ENCODE results near the gene KIAA1958. TPM values are rescaled to one million over a fixed set of nuclear protein-coding genes. Genes with fewer than 3 reads are reported as not detected.

Gene KIAA1958
- total RNA-seq, 1 donor from 2014 or later = 5.3 TPM

DNA sequence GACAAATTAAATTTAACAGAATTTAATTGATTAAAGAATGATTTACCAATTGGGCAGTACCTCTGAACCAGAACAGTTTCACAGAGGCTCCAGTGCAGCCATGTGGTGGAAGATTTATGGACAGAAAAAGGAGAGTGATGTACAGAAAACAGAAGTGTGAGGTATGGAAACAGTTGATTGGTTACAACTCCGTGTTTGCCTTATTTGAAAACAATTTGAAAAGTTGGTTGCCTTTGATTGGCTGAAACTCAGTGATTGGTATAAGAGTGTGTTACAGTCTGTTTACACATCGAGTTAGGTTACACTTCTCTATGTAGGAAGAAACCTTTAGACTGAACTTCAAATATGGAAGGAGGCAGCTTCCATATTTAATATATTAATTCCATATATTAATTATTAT is 30.1 kb downstream of the KIAA1958 start:
- DNase-seq (ENCODE audit: low spot score) = no peak
- intact Hi-C loops (cut with DNase I) = no loop called here

DNA sequence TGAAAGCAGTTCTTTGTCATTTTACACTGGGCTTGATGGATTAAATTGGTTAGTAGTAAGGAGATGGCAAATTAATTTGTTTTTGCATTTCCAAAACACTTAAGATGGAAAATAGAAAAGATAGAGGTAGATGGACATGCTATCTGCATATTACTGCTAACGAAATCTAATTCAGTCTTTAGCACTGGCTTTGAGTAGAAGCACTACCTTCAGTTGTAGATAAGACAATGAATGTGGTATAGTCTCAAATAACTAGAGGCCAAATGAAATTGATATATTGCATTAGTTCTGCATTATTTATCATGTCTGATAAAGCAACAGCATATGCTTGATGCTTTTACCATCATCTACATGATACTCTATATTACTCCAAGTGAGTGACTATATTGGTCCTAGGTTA is 33.4 kb downstream of the KIAA1958 start:
- DNase-seq (ENCODE audit: low spot score) = no peak
- intact Hi-C loops (cut with DNase I) = no loop called here

DNA sequence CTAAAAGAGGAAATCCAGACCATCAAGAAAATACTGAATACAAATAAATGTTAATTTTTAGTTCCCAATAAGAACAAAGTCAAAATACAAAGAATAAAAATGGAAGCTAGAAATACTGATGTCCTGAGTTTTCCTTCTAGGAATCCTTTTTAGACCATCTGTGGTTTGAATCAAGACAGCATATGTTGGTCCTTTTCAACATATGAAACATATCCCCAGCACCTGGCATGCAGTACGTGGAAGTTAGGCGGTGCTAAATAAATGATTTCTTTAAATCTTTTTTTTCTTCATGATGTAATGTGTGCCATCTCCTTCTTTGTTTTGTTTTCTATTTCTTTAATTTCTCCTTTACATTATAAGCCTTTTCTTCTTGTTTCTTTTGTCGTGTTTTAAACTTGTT is 34.0 kb downstream of the KIAA1958 start:
- DNase-seq (ENCODE audit: low spot score) = no peak
- intact Hi-C loops (cut with DNase I) = no loop called here

DNA sequence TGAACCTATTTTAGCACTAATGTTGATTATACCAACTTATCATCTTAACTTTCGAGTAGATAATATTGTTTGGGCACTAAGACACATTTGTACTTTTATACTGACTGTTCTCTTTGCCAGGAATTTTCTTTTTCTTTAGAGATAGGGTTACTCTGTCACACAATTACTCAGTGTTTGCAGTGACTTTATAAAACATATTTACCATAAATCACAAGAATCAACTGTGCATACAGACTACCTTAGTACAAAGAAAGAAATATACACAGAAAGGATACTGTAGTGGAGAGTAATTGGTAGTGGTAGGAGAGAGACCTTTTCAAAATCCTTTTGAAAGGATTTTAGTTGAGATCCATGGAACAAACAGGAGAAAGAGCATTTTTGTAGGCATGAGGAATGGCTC is 40.3 kb downstream of the KIAA1958 start:
- intact Hi-C loops (cut with DNase I) = no loop called here
- no peak for DNase-seq (ENCODE audit: low spot score)

DNA sequence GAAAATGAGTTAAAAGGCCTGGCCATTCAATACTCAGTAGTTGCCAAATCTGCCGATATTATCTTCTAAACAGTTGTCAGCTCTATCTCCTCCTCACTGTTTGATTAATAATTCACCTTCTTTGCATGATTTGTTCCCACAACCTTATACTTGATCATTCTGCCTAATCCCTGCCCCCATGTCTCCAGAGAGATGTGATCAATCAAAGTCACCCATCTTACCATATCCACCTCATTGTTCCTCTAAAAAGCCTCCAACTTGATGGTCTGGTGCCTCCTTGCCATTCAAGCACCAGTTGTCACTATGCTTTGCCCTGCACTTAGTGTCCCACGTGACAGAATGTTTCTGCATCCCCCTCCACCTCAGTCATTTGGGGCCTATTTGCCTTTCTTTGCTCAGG is 41.3 kb downstream of the KIAA1958 start:
- no peak for DNase-seq (ENCODE audit: low spot score)
- intact Hi-C loops (cut with DNase I) = no loop called here

DNA sequence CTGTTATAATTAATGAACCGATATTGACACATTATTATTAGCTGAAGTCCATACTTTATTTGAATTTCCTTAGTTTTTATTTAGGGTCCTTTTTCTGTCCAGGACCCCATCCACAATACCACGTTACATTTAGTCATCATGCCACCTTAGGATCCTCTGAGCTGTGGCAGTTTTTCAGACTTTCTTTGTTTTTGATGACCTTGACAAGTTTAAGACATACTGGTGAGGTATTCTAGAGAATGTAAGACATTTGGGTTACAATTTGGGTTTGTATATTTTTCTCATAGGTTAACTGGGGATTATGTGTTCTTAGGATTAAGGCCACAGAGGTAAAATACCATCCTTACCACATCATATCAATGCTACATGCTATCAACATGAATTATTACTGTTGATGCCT is 42.7 kb downstream of the KIAA1958 start:
- intact Hi-C loops (cut with DNase I) = no loop called here
- DNase-seq (ENCODE audit: low spot score) = no peak

DNA sequence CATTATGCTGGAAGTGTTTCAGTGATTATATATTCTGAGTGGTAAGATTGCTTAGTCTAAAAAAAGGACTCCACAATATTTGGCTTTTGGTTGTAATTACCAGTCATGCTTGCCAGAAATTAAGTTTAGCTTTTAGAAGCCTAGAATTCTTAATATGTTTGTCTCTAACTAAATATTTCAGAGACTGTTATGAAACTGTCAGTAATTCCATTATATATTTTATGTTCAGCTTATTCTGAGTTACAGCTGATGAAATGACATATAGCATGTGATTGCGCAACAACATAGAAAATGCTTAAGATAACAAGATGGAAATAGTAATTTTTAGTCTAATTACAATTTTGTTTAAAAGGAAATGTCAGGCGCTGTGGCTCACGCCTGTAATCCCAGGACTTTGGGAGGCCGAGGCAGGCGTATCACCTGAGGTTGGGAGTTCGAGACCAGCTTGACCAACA is 44.2 kb downstream of the KIAA1958 start:
- intact Hi-C loops (cut with DNase I) = no loop called here
- DNase-seq (ENCODE audit: low spot score) = no peak

DNA sequence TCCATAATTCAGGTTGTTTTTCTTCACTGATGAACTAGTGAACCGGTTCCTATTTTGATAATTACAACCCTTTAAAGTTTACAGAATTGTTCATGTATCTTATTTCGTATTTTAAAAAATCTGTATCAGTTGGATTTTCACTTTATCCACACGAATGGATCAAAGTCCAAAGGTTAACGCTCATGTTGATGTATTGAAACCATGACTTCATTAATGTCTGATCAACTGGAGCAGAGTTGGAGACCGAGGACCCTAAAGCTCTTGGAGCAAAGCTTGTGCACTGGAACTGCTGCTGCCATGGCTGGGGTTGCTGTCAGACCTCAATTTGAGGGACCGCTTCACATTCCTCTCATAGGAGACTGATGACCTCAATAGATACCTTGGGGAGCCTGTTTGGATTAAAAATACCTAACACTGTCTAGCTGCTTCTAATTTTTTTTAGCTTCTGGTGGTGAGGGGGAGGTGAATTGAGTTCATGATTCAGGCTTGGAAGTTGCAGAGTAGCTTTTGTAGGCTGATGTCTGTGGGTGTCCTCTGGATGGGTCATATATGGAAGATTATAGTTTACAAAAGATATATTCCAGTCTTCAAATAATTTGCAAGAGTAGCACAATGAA is 45.1 kb downstream of the KIAA1958 start:
- no peak for DNase-seq (ENCODE audit: low spot score)
- intact Hi-C loops (cut with DNase I) = no loop called here

DNA sequence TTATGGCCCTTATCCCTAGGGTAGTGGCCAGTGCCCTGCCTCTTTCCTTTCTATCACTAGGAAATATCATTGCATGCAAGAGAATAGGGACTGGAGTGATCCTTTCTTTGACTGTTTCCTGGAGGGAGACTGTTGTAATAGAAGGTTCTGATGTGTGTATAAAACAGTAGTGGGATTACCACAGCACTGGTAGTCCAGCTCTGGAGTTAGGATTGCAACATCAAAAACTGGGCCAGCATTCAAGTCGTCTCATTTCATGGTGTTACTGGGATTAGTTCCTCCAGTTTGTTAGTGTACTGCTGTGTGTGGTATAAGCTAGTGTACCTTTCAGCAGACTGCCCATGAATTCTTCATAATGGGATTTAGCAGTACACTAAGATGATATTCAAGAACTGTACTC is 45.8 kb downstream of the KIAA1958 start:
- intact Hi-C loops (cut with DNase I) = no loop called here
- no peak for DNase-seq (ENCODE audit: low spot score)

DNA sequence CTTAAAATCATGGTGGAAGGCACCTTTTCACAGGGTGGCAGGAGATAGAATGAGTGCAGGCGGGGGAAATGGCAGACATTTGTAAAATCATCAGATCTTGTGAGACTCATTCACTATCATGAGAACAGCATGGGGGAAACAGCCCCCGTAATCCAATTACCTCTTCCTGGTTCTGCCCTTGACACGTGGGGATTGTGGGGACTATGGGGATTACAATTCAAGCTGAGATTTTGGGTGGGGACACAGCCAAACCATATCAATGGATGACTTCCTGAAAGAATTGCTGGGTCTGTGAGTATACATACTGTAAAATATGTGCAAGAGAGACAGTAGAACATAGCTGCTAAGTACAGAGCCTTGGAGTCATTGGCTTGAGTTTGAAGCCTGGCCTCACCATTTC is 47.0 kb downstream of the KIAA1958 start:
- DNase-seq (ENCODE audit: low spot score) = no peak
- intact Hi-C loops (cut with DNase I) = no loop called here

DNA sequence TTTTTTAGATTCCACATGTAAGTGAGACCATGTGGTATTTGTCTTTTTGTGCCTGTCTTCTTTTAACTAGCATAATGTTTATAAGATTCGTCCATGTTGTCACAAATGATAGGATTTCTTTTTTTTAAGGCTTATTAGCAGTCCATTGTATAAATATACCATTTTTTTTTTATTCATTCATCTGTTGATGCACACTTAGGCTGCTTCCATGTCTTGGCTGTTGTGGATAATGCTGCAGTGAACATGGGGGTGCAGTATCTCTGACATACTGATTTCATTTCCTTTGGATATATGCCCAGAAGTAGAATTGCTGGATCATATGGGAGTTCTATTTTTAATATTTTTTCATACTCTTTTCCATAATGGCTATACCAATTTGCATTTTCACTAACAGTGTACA is 48.7 kb downstream of the KIAA1958 start:
- intact Hi-C loops (cut with DNase I) = no loop called here
- DNase-seq (ENCODE audit: low spot score) = no peak

DNA sequence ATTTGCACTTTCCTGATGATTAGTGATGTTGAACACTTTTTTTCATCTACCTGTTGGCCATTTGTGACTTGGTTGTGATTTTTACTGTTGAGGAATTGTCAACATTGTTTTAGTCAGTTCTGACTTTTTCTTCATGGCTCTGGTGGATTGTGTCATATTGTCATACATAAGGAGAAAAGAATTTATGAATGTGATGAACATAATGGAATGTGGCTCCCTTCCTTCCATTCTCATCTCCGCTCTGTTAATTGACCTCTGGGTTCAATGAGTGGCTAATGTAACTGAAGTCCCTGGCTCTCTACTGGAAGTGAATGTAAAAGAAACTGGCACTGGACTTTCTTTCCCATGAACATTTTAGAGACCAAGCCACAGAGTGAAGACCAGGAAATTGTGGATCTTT is 49.2 kb downstream of the KIAA1958 start:
- intact Hi-C loops (cut with DNase I) = no loop called here
- no peak for DNase-seq (ENCODE audit: low spot score)

DNA sequence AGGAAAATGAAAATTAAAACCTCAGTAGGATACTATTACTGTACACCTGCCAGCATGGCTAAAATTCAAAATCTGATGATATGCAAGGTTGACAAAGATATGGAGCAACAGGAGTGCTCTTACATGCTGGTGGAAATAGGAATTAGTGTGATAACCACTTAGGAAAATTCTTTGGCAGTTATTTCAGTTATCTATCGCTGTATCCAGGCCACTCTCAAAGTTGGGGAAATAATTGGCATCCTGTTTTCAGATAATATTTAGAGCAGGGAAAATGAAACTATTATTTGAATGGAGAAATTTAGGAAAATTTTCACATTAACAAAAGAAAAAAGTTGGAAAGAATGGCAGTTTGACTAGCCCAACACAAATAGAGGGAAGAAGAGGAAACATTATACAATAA is 50.9 kb downstream of the KIAA1958 start:
- intact Hi-C loops (cut with DNase I) = no loop called here
- DNase-seq (ENCODE audit: low spot score) = no peak

DNA sequence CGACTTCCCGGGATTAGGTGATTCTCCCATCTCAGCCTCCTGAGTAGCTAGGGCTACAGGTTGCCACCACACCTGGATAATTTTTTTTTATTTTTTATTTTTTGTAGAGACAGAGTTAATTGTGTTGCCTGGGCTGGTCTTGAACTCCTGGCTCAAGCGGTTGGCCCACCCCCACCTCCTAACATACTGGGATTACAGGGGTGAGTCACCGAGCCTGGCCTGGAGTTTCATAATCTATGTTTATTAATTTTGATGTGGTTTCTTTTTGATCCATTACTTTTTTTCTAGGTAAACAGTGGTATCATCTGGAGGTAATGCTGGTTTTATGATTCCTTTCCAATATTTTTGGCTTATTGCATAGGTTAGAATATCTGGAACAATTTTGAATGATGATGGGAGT is 54.2 kb downstream of the KIAA1958 start:
- intact Hi-C loops (cut with DNase I) = no loop called here
- no peak for DNase-seq (ENCODE audit: low spot score)

DNA sequence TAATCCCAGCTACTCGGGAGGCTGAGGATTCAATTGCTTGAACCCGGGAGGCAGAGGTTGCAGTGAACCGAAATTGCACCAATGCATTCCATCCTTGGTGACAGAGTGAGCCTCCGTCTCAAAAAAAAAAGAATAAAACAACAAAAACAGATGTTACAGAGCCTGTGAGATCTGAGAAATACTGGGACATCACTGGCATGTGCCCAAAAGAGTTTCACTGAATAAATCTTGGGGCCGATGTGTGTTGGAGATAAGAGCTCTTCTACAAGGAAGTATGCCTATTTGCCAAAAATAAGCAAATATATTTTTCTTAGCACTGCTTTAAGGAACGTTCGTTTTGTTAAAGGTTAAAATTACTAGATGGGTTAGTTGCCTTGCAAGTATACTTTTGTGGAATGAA is 55.1 kb downstream of the KIAA1958 start:
- no peak for DNase-seq (ENCODE audit: low spot score)
- intact Hi-C loops (cut with DNase I) = no loop called here

DNA sequence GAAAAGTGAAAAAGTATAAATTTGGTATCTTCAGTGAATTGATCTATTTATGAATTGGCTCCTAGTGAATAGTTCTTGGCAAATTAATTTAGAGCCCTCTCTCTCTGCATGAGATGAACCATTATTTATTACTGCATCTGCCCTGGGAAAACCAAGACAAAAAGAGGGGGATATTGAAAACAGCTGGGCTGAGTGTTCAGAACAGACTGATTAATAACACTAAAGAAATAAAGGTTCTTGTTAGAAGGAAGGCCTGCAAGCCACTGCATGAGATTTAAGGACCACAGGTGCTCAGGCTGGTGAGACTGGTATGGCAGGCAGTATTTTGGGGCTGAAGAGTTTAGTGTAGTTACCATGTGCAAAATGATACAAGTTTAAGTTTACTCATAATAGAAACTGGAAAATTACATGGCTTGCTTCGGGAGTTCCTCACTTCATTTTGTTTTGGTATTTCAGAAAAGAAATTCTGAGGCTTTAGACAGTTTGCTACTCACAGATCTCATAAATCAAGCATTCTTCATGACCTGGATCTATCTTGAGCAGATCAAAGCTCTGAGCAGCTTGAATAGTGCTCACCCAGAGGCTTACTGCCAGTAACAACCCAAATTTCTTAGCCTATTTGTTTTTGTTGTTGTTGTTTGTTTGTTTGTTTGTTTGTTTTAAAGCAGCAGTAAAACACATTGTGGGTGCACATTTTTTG is 56.1 kb downstream of the KIAA1958 start:
- DNase-seq (ENCODE audit: low spot score) = no peak
- intact Hi-C loops (cut with DNase I) = no loop called here

DNA sequence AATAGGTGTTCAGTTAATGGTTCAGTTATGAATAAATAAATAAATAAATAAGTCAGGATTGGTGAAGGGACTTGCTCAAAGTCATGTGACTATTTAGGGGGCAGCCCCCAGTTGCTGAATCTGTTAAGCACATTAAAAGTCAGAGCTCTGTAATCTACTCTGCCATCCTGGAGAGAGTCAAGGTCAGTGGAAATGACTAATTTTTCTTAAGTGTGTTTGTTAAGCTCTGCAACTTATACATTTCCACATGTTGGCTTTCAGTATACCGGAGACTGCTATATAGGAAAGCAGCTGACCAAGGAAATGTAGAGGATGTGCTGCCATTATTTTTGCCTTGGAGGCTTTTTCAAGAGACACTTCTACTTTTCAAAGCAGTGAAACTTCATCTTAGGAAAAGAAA is 57.9 kb downstream of the KIAA1958 start:
- intact Hi-C loops (cut with DNase I) = no loop called here
- no peak for DNase-seq (ENCODE audit: low spot score)

DNA sequence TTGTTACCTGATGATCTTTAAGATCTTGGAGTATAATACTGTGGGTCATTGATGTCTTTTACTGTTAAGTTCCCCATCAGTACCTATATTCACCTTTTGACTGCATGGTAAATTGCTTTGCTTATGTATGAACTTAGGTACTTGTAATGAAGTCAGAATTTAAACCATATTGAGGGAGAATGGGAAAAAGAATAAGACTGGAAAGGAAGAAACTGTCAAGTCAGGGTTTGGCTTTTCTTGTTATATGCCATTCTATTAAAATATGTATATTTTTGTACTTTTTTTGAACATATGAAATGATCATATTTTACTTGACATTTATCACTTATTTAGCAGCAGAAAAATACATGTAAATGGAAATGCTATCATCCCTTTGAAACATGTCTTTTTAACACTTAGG is 58.6 kb downstream of the KIAA1958 start:
- no peak for DNase-seq (ENCODE audit: low spot score)
- intact Hi-C loops (cut with DNase I) = no loop called here

DNA sequence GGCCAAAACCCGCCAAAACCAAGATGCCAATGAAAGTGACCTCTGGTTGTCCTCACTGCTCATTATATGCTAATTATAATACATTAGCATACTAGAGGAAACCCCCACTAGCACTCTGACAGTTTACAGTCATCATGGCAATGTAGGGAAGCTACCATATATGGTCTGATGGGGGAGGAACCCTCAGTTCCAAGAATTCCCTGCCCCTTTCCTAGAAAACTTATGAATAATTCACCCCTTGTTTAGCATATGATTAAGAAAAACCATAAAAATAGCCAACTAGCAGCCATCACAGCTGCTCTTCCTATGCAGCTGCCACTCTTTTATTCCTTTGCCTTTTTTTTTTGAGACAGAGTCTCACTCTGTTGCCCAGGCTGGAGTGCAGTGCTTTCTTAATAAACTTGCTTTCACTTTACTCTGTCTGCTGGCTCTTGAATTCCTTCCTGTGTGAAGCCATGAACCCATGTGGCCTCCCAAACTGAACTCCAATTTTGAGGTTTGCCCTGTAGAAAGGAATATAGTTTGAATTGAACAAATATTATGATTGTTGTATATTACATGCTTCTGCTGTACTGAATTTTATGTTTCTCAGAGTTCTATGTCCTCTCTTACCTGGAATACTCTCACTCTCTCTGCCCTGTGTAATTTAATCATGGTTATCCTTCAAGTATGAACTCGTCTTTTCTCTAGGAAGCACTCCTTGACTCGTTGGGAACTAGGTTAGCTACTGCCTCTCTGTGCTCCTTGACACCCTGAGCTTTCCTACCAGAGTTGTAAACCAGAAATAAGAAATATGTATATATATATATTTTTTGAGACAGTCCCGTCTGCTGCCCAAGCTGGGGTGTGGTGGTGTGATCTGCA is 59.8 kb downstream of the KIAA1958 start:
- intact Hi-C loops (cut with DNase I) = no loop called here
- DNase-seq (ENCODE audit: low spot score) = no peak

DNA sequence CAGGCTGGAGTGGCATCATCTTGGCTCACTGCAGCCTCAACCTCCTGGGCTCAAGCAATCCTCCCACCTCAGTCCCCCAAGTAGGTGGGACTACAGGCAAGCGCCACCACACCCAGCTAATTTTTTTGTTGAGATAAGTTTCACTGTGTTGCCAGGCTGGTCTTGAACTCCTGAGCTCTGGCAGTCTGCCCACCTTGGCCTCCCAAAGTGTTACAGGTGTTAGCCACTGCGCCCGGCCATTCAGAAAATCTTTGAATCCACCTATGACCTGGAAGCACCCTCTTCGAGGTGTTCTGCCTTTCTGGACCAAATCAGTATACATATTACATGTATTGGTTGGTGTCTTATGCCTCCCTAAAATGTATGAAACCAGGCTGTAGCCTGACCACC is 61.4 kb downstream of the KIAA1958 start:
- intact Hi-C loops (cut with DNase I) = no loop called here
- DNase-seq (ENCODE audit: low spot score) = no peak

Data from cardiac septum (tissue), 1 donor.